GM19025 (cell line): ENCODE data around the gene CDH4.

Experiments
- ATAC-seq: cut with Tn5 transposase; IDR thresholded peaks from one replicate; pipeline ENCODE4 v1.9.1; 2021; ENCODE audit warnings: mild to moderate bottlenecking, low read depth, moderate library complexity; ENCODE audit not compliant: unreplicated experiment

CDH4 gene

GRCh38 chr20:61761453-61762166 lies 509.5 kb downstream of the CDH4 start:
- ATAC-seq, result no peak

DNA sequence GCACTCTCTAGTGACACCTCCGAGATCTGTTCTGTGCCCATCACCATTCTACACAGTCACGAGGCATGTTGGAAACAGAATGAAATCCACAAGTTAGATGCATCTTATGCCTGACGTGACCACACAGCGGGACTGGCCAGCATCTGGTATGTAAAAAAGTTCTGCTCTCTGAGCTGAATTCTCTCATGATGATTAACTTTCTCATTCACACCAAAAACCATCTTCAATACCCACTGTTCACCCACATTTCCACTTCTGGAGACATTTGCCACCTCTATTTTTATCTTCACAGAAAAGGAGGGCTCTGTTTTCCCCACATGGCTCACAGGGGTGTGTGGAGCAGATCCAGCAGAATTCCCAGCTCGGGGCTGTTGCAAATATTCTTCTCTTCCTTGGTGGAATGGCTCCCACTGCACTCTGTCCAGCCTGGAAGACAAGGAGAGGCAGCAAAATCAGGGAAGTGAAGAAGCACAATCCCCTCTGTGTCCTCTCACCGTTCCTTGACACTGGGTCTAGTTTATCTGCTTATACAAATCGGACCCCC lies 510.2 kb downstream of the CDH4 start:
- ATAC-seq, result no peak

DNA sequence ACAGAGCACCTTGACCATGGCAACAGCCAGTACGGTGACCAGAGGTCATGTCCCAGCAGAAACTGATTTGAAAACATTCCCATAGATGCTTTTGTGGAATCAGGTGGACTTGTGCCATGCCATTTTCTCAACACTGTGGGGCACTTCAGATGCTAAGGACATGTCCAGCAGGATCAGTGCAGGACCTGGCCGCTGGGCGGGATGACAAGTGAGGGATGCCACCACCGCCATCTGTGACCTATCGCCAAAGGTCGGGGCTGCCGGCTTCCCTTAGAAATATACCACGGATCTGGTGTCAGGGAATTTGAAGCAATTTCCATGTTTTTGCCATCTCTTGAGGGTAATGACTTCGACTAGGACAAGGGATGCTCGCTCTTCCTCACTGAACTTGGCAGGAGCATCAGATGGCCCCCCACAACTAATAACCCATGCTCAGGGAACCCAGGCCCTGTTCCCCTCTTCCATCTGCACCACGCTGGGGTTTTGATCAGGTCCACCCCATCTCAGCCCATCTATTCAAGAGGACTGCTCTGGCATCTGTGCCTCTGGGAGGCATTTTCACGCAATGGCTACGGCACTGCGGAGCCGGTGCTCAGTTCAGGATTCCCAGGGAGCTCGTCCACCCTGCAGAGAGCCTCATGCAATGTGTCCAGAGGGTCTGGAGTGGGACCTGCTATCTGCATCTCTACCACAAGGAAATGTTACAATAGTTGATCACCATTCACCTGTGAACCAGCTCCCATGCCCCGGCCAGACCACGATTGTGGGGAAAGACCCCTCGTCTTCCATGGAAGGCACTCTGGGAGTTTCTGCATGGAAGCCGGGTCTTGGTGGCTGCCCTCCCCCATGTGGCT lies 511.1 kb downstream of the CDH4 start:
- no peak for ATAC-seq

DNA sequence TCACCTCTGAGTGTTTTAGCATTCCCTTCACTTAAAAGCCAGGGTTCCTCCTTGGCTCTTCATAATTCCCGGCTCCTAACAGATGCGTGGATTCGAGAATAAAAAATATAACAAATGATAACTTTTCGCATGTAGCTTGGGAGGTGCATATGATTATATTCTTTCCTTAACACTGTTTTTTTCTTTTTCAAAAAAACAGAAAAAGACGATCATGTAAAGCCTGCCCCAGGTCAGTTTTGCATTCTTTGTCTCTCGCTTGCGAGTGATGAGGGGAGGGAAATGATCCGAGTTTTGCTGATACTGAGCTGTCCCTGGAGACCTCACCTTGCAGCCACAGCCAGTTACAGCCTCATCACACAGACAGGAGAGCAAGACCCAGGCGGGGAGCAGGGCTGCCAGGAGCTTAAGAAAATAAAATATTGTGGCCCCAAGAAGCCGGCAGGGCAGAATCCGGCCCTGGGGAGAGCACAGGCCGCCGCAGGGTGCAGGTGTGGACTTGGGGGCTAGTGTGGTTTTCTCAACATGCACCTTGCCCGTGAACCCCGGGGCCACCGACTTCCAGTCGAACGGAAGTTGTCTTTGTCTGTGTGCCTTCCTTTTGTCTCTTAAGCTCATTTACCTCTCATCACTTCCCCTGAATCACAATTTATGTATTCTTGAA lies 511.8 kb downstream of the CDH4 start:
- no peak for ATAC-seq

DNA sequence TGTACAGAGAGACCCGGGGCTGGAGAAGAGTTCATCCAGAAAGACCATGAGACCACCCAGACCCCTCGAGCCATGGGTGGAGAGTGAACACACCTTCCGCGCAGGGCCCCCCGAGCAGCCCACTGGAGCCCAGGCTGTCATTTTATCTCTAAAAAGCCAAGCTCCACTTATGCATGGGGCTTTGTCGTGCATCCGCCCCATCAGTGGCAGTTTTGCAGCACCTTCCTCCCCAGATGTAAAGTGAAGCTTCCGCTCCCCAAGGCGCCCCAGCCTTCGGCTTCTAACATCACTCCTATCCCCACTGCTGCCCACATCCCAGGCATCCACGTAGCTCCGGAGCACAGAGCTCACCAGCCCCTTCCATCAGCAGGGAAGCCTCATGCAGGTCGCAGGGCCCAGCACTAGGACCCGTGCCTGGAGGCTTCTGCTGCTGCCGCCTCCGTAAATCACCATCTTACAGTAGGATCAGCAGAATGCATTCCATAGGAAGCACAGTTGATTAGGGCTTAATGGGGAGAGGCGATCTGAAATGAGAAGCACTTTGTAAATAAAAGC lies 512.5 kb downstream of the CDH4 start:
- no peak for ATAC-seq

DNA sequence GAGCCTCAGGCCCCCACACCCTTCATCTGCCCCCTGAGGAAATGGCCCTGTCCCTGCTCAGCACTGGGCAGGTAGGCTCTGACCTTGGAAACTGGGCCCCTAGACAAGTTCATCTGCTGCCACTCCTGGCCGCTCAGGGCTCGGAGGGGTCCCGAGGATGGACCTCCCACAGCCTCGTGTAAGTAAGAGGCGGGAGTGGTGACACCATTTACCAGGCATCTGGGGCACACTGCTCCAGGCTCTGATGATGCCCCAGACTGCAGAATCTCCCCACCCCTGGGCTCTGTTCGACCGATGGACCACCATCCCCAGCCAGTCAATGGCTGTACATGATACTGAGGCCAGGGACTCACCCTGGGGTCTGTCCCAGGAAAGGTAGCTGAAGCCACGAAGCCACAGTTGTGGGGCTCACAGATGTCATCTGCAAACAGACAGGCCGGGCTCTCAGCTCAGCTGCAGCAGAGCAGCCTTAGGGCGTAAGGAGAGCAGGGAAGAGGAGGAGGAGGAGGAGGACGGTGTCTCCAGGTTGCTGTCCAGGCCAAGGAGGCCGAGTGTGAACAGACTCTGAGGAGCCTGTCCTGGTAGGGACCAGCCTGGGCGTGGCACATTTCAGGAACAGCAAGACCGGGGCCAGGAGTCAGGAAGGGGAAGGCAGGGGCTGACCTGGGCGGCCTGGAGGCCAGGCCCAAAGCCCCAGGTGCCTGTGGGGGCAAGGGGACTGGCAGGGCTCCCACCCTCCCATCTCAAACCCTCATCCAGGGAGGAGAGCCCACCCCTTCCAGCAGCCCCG lies 513.2 kb downstream of the CDH4 start:
- ATAC-seq, result no peak

GRCh38 chr20:61765871-61766654 lies 514.0 kb downstream of the CDH4 start:
- no peak for ATAC-seq

- ATAC-seq, result no peak
Measured at GRCh38 chr20:61766921-61767610, 515.0 kb downstream of the CDH4 start.

DNA sequence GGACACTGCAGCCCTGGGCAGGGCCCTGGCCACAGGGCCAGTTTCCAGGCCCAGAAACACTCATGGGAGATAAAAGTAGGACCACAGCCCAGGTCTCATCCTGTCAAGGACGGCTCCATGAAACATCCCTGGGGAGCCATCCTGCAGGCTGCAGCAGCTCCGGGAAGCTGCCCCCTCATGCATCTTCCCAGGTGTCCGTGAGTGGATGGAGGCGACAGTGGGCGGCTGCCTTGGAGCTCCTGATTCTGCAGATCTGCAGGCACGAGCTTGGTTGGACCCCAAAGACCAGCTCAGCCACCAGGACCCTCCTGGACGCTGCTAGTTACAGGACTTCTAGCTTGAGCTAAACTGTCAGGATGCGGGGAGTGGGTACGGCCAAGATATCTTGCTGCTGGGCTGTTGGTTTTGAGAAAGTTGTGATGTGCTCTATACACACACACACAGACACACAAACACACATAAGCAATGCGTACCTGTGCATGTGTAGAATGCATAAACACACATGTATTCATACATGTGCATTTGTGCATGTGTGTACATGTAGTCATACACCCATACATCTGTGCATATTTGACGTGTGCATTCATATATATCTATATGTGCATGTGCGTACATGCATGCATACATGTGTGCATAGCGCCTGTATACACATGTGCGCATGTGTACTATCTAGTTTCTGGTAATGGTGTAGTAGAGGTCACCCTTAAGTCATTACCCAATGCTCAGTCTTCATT lies 515.9 kb downstream of the CDH4 start:
- no peak for ATAC-seq

DNA sequence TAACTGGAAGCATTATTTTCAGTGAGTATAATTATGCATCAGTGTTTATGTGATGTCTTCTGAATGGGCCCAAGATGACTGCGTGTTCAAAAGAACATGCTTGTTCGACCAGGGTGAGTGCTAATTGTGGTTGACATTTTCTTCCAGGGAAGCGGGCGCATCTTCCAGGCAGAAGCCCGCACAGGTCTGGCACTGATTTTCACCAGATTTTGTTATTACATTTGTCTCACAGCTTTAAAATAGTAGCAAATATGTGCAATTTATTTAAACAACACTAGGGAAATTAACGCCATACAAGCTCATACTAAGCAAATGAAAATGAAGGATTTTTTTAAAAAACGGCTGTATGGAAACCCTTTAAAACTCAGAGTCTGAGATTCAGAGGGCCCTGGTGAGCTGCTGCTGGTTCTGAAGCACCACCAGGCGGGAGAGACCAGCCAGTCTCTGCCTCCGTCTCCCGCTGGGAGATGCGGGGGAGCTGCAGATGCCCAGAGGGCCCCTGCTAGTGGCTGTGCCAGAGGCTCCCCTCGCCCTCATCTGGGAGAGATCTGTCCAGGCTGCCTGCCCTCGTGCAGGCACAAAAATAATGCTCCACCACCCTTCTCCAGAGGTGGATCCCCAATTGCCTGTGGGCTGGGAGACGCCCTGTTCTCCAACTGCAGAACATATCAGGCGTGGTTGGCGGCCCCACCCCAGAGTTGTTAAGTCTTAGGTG lies 516.7 kb downstream of the CDH4 start:
- ATAC-seq, result no peak

GRCh38 chr20:61769286-61769832 lies 517.3 kb downstream of the CDH4 start:
- ATAC-seq, result no peak

DNA sequence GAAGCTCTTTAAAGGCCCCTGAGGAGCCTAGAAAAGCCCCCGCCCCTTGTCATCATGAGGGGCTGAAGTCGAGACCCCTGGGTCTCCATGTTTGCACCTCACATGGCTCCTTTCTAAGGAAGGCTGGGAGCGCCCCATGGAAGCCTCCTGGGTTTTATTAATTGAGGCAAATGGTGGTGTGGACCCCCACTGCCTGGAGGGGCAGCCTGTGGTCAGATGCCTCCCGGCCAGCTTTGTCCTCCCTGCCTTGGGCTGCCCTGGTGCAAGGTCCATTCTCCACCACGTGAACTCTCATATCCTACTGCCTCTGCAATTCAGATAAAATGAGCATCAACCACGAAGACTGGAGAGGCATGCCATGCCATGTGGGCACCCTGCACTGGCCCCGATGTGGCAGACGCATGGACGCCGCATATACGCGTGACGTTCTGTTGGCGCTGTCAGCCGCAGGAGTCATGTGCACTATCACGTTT lies 518.1 kb downstream of the CDH4 start:
- ATAC-seq, result no peak

- no peak for ATAC-seq
Measured at GRCh38 chr20:61771805-61772350, 519.8 kb downstream of the CDH4 start.

DNA sequence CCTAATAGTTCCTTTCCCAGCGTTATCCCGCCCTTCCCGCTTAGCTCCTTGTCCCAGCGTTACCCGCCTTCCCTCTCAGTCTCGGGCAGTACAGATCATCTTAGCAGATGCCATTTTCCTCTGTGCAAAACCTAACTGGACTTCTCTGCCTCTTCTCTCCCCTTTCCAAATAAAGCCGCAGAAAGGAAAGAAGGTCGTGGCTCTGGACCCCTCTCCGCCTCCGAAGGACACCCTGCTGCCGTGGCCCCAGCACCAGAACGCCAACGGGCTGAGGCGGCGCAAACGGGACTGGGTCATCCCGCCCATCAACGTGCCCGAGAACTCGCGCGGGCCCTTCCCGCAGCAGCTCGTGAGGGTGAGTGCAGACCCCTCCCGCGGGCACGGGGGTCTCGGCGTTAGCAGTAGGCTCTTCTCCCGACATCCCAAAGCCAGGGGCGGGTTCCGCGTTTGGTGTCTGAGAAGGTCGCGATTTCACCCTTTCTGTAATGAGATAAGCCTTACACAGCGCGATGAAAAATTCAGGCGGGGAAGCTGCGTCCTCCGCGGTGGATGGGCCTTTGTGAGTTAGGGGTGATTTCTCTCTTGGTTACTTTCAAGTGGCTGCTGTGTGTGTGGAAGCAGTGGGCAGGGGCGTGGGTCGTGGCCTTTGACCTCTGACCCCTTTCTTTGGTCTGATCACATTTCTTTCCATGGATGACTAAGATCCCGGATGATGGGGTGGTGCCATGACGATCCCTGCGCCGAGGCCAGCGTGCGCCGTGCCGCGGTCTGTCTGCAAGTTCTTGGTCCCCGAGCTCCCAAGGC lies 521.0 kb downstream of the CDH4 start:
- ATAC-seq, result no peak

DNA sequence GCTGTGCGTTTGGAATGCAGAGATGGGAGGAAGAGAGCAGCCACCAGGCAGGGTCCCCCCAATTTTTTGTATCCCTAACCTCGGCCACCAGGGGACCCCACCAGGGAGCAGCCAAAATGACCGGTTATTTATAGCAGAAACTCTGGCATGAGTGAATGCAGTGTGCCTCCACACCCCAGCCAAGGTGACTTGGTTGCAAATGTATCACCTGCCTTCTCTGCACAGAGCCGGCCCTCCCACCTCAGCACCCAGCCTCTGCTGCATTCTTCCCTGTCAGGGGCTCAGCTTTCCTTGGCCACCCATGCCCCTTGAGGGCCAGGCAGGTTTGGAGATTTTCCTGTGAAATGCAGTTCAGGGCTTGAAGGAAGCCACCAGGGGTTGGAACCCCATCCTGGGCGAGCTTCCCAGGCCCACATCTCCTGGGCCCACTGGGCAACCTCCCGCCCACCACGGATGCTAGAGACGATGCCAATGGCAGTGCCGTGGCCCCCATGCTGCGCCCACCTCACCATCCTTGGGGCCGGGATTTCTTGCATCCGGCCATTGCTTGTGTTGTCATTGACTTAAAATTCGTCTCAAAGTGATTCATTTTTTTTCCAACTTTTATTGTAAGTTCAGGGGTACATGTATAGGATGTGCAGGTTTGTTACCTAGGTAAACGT lies 522.0 kb downstream of the CDH4 start:
- no peak for ATAC-seq
